ENCODE measurements around the gene RBM39.

RBM39 gene

DNA sequence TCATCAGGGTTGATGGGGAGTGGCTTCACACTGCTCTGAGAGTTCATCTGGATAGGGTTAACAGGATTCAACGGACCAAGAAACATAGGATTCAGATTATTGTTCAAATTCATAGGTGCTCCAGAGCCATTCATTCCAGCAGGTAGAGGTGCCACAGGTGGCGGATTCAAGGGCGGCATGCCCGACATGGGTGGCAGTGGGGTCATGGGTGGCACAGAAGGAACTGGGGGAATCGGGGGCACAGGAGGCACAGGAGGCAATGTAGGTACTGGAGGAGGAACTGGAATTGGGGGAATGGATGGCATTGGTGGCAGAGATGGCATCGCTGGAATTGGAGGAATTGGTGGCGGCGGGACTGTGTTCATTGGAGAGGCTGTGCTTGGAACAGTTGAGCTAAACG is 87.6 kb downstream of the RBM39 start:
- ChIA-PET POLR2A (ENCODE audit: low non-redundant PET) (no interaction called here), CTCF (interaction anchor here (0.8 to 1.1 kb wide), 2 partner anchors 12 to 35 kb away, joined by 3 to 4 read pairs; no protein-coding TSS in a partner anchor)
- TF ChIP-seq, protein P1, sequence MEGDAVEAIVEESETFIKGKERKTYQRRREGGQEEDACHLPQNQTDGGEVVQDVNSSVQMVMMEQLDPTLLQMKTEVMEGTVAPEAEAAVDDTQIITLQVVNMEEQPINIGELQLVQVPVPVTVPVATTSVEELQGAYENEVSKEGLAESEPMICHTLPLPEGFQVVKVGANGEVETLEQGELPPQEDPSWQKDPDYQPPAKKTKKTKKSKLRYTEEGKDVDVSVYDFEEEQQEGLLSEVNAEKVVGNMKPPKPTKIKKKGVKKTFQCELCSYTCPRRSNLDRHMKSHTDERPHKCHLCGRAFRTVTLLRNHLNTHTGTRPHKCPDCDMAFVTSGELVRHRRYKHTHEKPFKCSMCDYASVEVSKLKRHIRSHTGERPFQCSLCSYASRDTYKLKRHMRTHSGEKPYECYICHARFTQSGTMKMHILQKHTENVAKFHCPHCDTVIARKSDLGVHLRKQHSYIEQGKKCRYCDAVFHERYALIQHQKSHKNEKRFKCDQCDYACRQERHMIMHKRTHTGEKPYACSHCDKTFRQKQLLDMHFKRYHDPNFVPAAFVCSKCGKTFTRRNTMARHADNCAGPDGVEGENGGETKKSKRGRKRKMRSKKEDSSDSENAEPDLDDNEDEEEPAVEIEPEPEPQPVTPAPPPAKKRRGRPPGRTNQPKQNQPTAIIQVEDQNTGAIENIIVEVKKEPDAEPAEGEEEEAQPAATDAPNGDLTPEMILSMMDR (conservative IDR thresholded peaks at IDR 0.05; ENCODE audit: low read depth), result no peak
- H3K27ac ChIP-seq, result no peak overlapping the region
- DNase-seq (ENCODE audit: low spot score), result no peak

DNA sequence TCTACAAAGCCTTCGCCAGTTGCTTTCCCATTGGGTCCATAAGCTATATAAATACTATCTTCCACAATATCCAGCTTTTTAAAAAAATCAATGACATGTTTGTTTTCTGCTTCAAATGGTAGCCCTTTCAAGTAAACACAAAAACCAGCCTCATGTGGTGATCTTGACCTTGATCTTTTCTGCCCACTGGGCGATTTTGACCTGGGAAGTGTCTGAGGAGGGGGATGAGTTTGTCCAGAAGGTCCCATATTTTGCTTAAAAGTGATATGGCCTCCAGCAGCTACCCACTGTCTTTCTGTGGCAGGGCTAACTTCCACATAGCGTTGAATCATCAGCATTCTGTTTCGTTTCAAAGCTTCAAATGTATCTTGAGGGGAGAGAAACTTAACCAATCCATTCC is 88.2 kb downstream of the RBM39 start:
- TF ChIP-seq, protein P1 (conservative IDR thresholded peaks at IDR 0.05; ENCODE audit: low read depth), result no peak
- DNase-seq (ENCODE audit: low spot score), result no peak
- ChIA-PET CTCF (interaction anchor here (0.8 to 1.1 kb wide), 2 partner anchors 11 to 35 kb away, joined by 3 to 4 read pairs; no protein-coding TSS in a partner anchor), POLR2A (ENCODE audit: low non-redundant PET) (no interaction called here)
- no peak overlapping the region for H3K27ac ChIP-seq

Measured in RWPE1 (cell line).